Measurements from ENCODE around the gene DDX42. TPM values are rescaled to one million over a fixed set of nuclear protein-coding genes. Genes with fewer than 3 reads are reported as not detected.
"Not testable (repeated sequence)": the region's sequence is repeated elsewhere in the genome, so short reads cannot be mapped to it uniquely, and the experiment has no call there.

Gene DDX42
- total RNA-seq, 5 donors from 2014 or later (not counting 1 experiment from before 2014, with no cell fraction given), result 110 to 141 (median 123) TPM

GRCh38 chr17:63796375-63796774, 22.4 kb downstream of the DDX42 start:
- DNase-seq; H3K4me3 ChIP-seq (ENCODE audit: control insufficient read depth in 1 of 2, extremely low read depth in 1 of 2, low read length in 1 of 2); H3K27me3 Mint-ChIP-seq; H3K27ac Mint-ChIP-seq; H3K4me3 Mint-ChIP-seq; H3K9me3 ChIP-seq; H3K4me1 Mint-ChIP-seq; H3K27ac ChIP-seq (ENCODE audit: low read length); H3K9me3 Mint-ChIP-seq; H3K4me1 ChIP-seq (ENCODE audit: control insufficient read depth in 1 of 2, extremely low read depth in 1 of 2, insufficient read depth in 2 of 2, low read length in 2 of 2); CTCF ChIA-PET; H3K27me3 ChIP-seq (replicated peaks in 1 of 2; ENCODE audit: control insufficient read depth in 2 of 2, extremely low read depth in 1 of 2, insufficient read depth in 2 of 2, low read length in 1 of 2); ATAC-seq (replicated peaks in 1 of 4); POLR2A ChIA-PET: not testable (repeated sequence)
- H3K36me3 ChIP-seq (ENCODE audit: control insufficient read depth in 2 of 2, extremely low read depth in 1 of 2, insufficient read depth in 1 of 2, low read length in 1 of 2), result peaks cover 19 to 90% of the 10 kb centered on the region in 2 donors
- WGBS (ENCODE audit: insufficient coverage), result 100% methylated on average over 1 of the region's 10 CpGs
- H3K36me3 Mint-ChIP-seq, result peaks cover 60% of the 10 kb centered on the region

GRCh38 chr17:63798572-63799106, 24.7 kb downstream of the DDX42 start:
- H3K27me3 ChIP-seq (replicated peaks in 1 of 2; ENCODE audit: control insufficient read depth in 2 of 2, extremely low read depth in 1 of 2, insufficient read depth in 2 of 2, low read length in 1 of 2), result no peaks in the 10 kb centered on the region
- no peak overlapping the region for H3K4me3 Mint-ChIP-seq
- peaks cover 14 to 91% of the 10 kb centered on the region in 2 donors for H3K36me3 ChIP-seq (ENCODE audit: control insufficient read depth in 2 of 2, extremely low read depth in 1 of 2, insufficient read depth in 1 of 2, low read length in 1 of 2)
- no CpG with 5 or more reads among the region's 3 CpGs for WGBS (ENCODE audit: insufficient coverage)
- no peaks in the 10 kb centered on the region for H3K9me3 ChIP-seq
- ChIA-PET CTCF (no interaction called here), POLR2A (no interaction called here)
- no peak overlapping the region for H3K4me3 ChIP-seq (ENCODE audit: control insufficient read depth in 1 of 2, extremely low read depth in 1 of 2, low read length in 1 of 2)
- no peak overlapping the region for H3K27ac Mint-ChIP-seq
- no peaks in the 10 kb centered on the region for H3K4me1 ChIP-seq (ENCODE audit: control insufficient read depth in 1 of 2, extremely low read depth in 1 of 2, insufficient read depth in 2 of 2, low read length in 2 of 2)
- no peak overlapping the region for H3K27ac ChIP-seq (ENCODE audit: low read length)
- no peaks in the 10 kb centered on the region for H3K27me3 Mint-ChIP-seq
- H3K36me3 Mint-ChIP-seq, result peaks cover 53% of the 10 kb centered on the region
- no peak for DNase-seq
- H3K4me1 Mint-ChIP-seq, result no peaks in the 10 kb centered on the region
- no peak for ATAC-seq (replicated peaks in 1 of 4)
- H3K9me3 Mint-ChIP-seq, result no peaks in the 10 kb centered on the region

DNA sequence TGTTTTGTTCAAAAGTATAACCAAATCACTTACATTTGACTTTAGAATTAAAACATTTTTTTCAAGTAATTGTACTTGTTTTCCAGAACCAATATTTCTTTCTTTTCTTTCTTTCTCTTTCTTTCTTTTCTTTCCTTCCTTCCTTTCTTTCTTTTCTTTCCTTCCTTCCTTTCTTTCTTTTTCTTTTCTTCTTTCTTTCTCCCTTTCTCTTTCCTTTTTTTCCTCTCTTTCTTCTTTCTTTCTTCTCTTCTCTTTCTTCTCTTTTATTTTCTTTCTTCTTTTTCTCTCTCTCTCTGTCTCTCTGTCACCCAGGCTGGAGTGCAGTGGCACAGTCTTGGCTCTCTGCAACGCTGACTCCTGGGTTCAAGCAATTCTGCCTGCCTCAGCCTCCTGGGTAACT, 26.8 kb downstream of the DDX42 start:
- DNase-seq (no peak), ATAC-seq (replicated peaks in 1 of 4) (no peak)
- peaks cover 19 to 90% of the 10 kb centered on the region in 2 donors for H3K36me3 ChIP-seq (ENCODE audit: control insufficient read depth in 2 of 2, extremely low read depth in 1 of 2, insufficient read depth in 1 of 2, low read length in 1 of 2)
- Mint-ChIP-seq H3K9me3 (no peaks in the 10 kb centered on the region), H3K4me1 (peaks cover 0 to 2% (median 0%) of the 10 kb centered on the region in 3 donors), H3K27ac (peak overlapping the region in 1 of 2 donors; percentile 77), H3K36me3 (peaks cover 48% of the 10 kb centered on the region), H3K4me3 (no peak overlapping the region), H3K27me3 (no peaks in the 10 kb centered on the region)
- ChIA-PET POLR2A (interaction anchor here in 1 of 2 donors (0.7 kb wide), 1 partner anchor 11 kb away, joined by 3 read pairs; no protein-coding TSS in a partner anchor), CTCF (interaction anchor here (0.6 kb wide), 2 partner anchors 168 to 372 kb away, joined by 3 to 4 read pairs; no protein-coding TSS in a partner anchor)
- H3K9me3 ChIP-seq, result no peaks in the 10 kb centered on the region
- no peaks in the 10 kb centered on the region for H3K4me1 ChIP-seq (ENCODE audit: control insufficient read depth in 1 of 2, extremely low read depth in 1 of 2, insufficient read depth in 2 of 2, low read length in 2 of 2)
- H3K27me3 ChIP-seq (replicated peaks in 1 of 2; ENCODE audit: control insufficient read depth in 2 of 2, extremely low read depth in 1 of 2, insufficient read depth in 2 of 2, low read length in 1 of 2), result no peaks in the 10 kb centered on the region
- H3K27ac ChIP-seq (ENCODE audit: low read length), result no peak overlapping the region
- no CpG with 5 or more reads among the region's 1 CpG for WGBS (ENCODE audit: insufficient coverage)
- no peak overlapping the region for H3K4me3 ChIP-seq (ENCODE audit: control insufficient read depth in 1 of 2, extremely low read depth in 1 of 2, low read length in 1 of 2)

DNA sequence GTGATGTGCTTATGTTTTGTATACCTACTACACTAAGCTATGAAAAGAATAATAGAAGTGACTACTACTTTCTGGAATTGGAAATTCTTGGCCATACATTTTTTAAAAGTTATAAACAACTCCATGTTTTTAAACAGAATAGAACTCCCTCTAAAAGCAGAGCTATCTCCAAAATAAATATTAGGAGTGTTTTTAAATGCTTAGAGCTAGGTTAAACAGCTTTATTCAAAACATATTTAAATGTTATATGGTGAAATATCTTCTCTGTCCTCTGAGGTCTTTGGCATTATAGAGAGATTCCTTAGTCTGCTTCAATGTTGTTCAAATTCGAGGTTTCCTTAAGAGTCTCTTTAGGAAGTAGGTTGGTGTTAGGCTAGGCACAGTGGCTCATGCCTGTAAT, 30.4 kb downstream of the DDX42 start:
- H3K27me3 Mint-ChIP-seq, result no peaks in the 10 kb centered on the region
- peaks cover 58% of the 10 kb centered on the region for H3K36me3 Mint-ChIP-seq
- no peaks in the 10 kb centered on the region for H3K9me3 Mint-ChIP-seq
- ATAC-seq (replicated peaks in 1 of 4) (no peak), DNase-seq (no peak)
- POLR2A ChIA-PET, result interaction anchor here in 1 of 2 donors (0.5 kb wide), 1 partner anchor 14 kb away, joined by 3 read pairs; no protein-coding TSS in a partner anchor
- CTCF ChIA-PET, result interaction anchor here in 1 of 2 donors (0.6 to 1.6 kb wide), 6 partner anchors 10 to 187 kb away, joined by 3 to 6 read pairs (median 3); partner anchors contain the start of genes CCDC47 and DDX42
- no peak overlapping the region for H3K27ac ChIP-seq (ENCODE audit: low read length)
- H3K27me3 ChIP-seq (replicated peaks in 1 of 2; ENCODE audit: control insufficient read depth in 2 of 2, extremely low read depth in 1 of 2, insufficient read depth in 2 of 2, low read length in 1 of 2), result no peaks in the 10 kb centered on the region
- H3K4me3 ChIP-seq (ENCODE audit: control insufficient read depth in 1 of 2, extremely low read depth in 1 of 2, low read length in 1 of 2), result no peak overlapping the region
- H3K36me3 ChIP-seq (ENCODE audit: control insufficient read depth in 2 of 2, extremely low read depth in 1 of 2, insufficient read depth in 1 of 2, low read length in 1 of 2), result peaks cover 10 to 85% of the 10 kb centered on the region in 2 donors
- H3K4me1 Mint-ChIP-seq, result peaks cover 0 to 2% (median 0%) of the 10 kb centered on the region in 3 donors
- no peaks in the 10 kb centered on the region for H3K9me3 ChIP-seq
- H3K27ac Mint-ChIP-seq, result peak overlapping the region; percentile 37 to 46
- WGBS (ENCODE audit: insufficient coverage), result 82% methylated on average over 1 of the region's 1 CpG
- H3K4me1 ChIP-seq (ENCODE audit: control insufficient read depth in 1 of 2, extremely low read depth in 1 of 2, insufficient read depth in 2 of 2, low read length in 2 of 2), result no peaks in the 10 kb centered on the region
- no peak overlapping the region for H3K4me3 Mint-ChIP-seq

- ChIA-PET CTCF (interaction anchor here in 1 of 2 donors (1.6 kb wide), 1 partner anchor 21 kb away, joined by 3 read pairs; no protein-coding TSS in a partner anchor), POLR2A (no interaction called here)
- peaks cover 4 to 85% of the 10 kb centered on the region in 2 donors for H3K36me3 ChIP-seq (ENCODE audit: control insufficient read depth in 2 of 2, extremely low read depth in 1 of 2, insufficient read depth in 1 of 2, low read length in 1 of 2)
- H3K4me3 Mint-ChIP-seq, result no peak overlapping the region
- H3K36me3 Mint-ChIP-seq, result peaks cover 57% of the 10 kb centered on the region
- peaks cover 0 to 2% (median 0%) of the 10 kb centered on the region in 3 donors for H3K4me1 Mint-ChIP-seq
- no CpG with 5 or more reads among the region's 2 CpGs for WGBS (ENCODE audit: insufficient coverage)
- H3K27me3 ChIP-seq (replicated peaks in 1 of 2; ENCODE audit: control insufficient read depth in 2 of 2, extremely low read depth in 1 of 2, insufficient read depth in 2 of 2, low read length in 1 of 2), result no peaks in the 10 kb centered on the region
- no peak overlapping the region for H3K27ac Mint-ChIP-seq
- ATAC-seq (replicated peaks in 1 of 4) (no peak), DNase-seq (no peak)
- no peaks in the 10 kb centered on the region for H3K9me3 Mint-ChIP-seq
- no peaks in the 10 kb centered on the region for H3K27me3 Mint-ChIP-seq
- H3K27ac ChIP-seq (ENCODE audit: low read length), result no peak overlapping the region
- H3K9me3 ChIP-seq, result no peaks in the 10 kb centered on the region
- no peak overlapping the region for H3K4me3 ChIP-seq (ENCODE audit: control insufficient read depth in 1 of 2, extremely low read depth in 1 of 2, low read length in 1 of 2)
- no peaks in the 10 kb centered on the region for H3K4me1 ChIP-seq (ENCODE audit: control insufficient read depth in 1 of 2, extremely low read depth in 1 of 2, insufficient read depth in 2 of 2, low read length in 2 of 2)
Measured at GRCh38 chr17:63805591-63805990, 31.6 kb downstream of the DDX42 start.

- DNase-seq (no peak), ATAC-seq (replicated peaks in 1 of 4) (no peak)
- Mint-ChIP-seq H3K4me1 (peaks cover 0 to 2% (median 0%) of the 10 kb centered on the region in 3 donors), H3K27ac (peak overlapping the region in 1 of 2 donors; percentile 36), H3K36me3 (peaks cover 73% of the 10 kb centered on the region), H3K9me3 (no peaks in the 10 kb centered on the region), H3K4me3 (no peak overlapping the region), H3K27me3 (no peaks in the 10 kb centered on the region)
- POLR2A ChIA-PET, result interaction anchor here in 1 of 2 donors (0.7 kb wide), 1 partner anchor 417 kb away, joined by 7 read pairs; no protein-coding TSS in a partner anchor
- Histone ChIP-seq H3K36me3 (ENCODE audit: control insufficient read depth in 2 of 2, extremely low read depth in 1 of 2, insufficient read depth in 1 of 2, low read length in 1 of 2) (peaks cover 3 to 93% of the 10 kb centered on the region in 2 donors), H3K4me3 (ENCODE audit: control insufficient read depth in 1 of 2, extremely low read depth in 1 of 2, low read length in 1 of 2) (no peak overlapping the region), H3K27me3 (replicated peaks in 1 of 2; ENCODE audit: control insufficient read depth in 2 of 2, extremely low read depth in 1 of 2, insufficient read depth in 2 of 2, low read length in 1 of 2) (no peaks in the 10 kb centered on the region), H3K27ac (ENCODE audit: low read length) (no peak overlapping the region), H3K4me1 (ENCODE audit: control insufficient read depth in 1 of 2, extremely low read depth in 1 of 2, insufficient read depth in 2 of 2, low read length in 2 of 2) (no peaks in the 10 kb centered on the region), H3K9me3 (no peaks in the 10 kb centered on the region)
- WGBS (ENCODE audit: insufficient coverage), result no CpG with 5 or more reads among the region's 9 CpGs
- CTCF ChIA-PET, result interaction anchor here (0.5 kb wide), 2 partner anchors 47 to 365 kb away, joined by 3 to 7 read pairs; no protein-coding TSS in a partner anchor
Measured at GRCh38 chr17:63809970-63810369, 36.0 kb downstream of the DDX42 start.
